Daoy (cell line): ENCODE data around the gene RIIAD1. TPM values are rescaled to one million over a fixed set of nuclear protein-coding genes. Genes with fewer than 3 reads are reported as not detected.
"Not testable (repeated sequence)": the region's sequence is repeated elsewhere in the genome, so short reads cannot be mapped to it uniquely, and the experiment has no call there.

Experiments
- DNase-seq: peaks from one replicate; pipeline ENCODE4 v3.0.0-alpha.2; 2015; ENCODE audit warnings: low read depth
- total RNA-seq: library from RNA; depleted of rRNA; stranded (reverse); fragments of >200 nt; shearing (Covaris generic); gene quantifications from 2 replicates; pipeline ENCODE4 v1.2.3, GENCODE V29; 2014

The RIIAD1 gene
- total RNA-seq, 1 experiment from 2014 or later, result not detected

- DNase-seq, result no peak
These were observed 15.7 kb downstream of the RIIAD1 start for GRCh38 chr1:151737026-151737425.

GRCh38 chr1:151737479-151737878 lies 16.2 kb downstream of the RIIAD1 start:
- DNase-seq, result no peak

- no peak for DNase-seq
These were observed 18.5 kb downstream of the RIIAD1 start for GRCh38 chr1:151739590-151740355.

GRCh38 chr1:151741516-151741915 lies 20.2 kb downstream of the RIIAD1 start:
- no peak for DNase-seq

- DNase-seq, result peak; percentile 26
These were observed 35.0 kb downstream of the RIIAD1 start for GRCh38 chr1:151756291-151756690.

DNA sequence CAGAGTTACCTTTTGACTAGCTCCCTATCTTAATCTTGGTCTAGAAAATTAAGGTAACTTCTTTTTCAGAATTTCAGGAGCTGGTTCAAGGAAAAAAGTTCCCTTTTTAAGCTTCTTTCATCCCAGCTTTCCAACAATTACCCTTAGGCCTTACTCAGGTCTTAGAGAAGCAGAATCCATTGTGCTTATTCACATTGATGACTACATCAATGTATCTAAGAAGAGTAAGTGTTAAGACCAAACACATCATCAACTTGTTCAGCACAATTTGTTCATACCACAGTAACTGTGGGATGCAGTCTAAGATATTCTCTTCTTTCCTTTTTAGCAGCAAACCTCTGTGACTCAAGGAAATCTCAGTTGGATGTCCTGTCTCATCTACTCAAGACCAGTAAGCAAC lies 37.9 kb downstream of the RIIAD1 start:
- no peak for DNase-seq

DNA sequence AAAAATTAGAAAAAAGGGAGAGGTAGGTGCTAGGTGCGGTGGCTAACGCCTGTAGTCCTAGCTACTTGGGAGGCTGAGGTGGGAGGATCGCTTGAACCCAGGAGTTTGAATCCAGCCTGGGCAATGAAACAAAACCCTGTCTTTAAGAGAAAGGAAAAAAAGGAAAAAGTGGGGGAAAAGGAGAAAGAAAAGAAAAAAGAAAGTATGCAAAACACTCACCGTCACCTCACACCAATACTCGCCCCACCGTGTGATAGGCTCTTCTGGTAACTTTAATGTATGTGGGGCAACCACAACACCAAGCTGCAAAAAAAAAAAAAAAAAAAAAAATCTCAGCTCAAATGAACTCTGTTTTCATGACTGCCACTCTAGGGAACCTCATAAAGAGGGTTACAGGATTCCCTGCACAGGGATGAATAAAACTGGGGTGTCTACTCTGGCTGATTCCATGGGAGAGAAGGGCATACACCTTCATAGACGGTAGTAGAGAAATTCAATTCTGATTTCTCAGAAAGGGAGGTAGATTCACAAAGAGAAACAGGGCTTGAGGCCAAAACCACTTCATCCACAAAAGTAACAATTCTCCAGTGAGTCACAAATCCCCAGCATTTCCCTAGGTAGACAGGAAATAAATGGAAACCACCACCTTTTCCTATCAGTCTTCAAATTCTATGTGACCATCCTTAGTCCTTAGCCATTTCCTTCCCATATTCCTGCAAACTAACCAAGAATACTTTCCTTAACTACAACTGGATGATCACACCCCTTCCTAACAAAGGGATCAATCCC lies 39.5 kb downstream of the RIIAD1 start:
- DNase-seq, result peak; percentile 21

- DNase-seq, result peak; percentile 89
These were observed 41.9 kb downstream of the RIIAD1 start, which contains the start of gene MRPL9 for GRCh38 chr1:151762941-151763921. TSS of gene MRPL9 (minus strand) at chr1:151763496. CDS start at chr1:151763479, 17 bp downstream.

DNA sequence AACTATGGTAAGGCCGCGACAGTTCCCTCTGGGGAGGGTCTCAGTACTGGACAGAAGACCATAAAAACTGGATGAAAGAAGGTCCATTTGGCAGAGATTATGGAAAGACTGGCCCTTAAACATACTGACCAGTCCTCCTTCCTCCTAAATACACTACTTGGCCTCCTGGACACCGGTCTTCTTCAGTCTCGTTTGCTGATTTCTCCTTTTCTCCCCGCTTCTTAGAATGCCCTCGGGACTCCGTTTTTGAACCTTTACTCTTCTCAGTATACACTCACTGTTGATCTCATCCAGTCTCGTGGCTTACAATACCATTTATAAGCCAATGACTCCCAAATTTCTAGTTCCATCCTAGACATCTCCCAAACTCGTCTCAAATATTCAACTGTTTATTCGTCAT lies 42.7 kb downstream of the RIIAD1 start:
- peak; percentile 5 for DNase-seq

DNA sequence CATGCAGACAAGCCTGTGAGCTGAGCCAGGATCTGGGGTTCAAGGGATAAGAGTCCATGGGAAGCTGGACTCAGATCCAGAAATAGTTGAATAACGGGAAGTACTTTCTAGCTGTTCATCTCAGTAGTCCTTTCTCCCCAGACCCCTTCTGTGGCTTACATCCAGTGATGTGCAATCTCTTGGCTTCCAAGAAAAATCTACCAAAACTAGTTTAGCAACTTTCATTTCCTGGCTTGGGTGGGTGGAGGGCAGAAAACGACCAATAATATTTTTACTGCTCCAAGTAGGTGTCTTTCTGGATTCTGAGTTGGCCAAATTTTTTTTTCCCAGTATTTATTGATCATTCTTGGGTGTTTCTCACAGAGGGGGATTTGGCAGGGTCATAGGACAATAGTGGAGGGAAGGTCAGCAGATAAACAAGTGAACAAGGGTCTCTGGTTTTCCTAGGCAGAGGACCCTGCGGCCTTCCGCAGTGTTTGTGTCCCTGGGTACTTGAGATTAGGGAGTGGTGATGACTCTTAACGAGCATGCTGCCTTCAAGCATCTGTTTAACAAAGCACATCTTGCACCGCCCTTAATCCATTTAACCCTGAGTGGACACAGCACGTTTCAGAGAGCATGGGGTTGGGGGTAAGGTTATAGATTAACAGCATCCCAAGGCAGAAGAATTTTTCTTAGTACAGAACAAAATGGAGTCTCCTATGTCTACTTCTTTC lies 47.2 kb downstream of the RIIAD1 start:
- DNase-seq, result not testable (repeated sequence)

DNA sequence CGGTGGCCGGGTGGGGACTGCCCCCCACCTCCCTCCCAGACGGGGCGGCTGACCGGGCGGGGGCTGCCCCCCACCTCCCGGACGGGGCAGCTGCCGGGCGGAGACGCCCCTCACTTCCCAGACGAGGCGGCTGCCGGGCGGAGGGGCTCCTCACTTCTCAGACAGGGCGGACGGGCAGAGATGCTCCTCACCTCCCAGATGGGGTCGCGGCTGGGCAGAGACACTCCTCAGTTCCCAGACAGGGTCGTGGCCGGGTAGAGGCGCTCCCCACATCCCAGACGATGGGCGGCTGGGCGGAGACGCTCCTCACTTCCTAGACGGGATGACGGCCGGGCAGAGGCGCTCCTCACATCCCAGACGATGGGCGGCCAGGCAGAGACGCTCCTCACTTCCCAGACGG lies 47.9 kb downstream of the RIIAD1 start:
- not testable (repeated sequence) for DNase-seq

DNA sequence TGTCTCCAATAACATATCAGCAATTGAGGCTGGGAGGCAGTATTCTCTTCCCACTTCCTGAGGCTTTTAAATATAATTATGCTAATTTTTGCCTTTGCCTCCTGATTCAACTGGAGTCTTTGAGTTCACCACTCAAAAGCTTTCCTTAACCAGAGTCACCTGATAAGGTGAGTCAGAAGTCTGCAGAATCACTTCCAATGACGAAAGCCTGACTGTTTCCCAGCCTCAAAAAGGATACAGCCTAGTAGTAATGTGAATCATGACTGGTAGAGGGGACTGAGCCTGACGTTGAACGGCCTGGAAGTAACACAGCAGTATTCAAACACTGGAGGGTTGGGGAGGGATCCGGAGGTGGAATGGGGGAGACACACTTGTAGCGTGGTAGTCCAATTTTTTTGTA lies 52.4 kb downstream of the RIIAD1 start:
- DNase-seq, result peak; percentile 69

- DNase-seq, result no peak
These were observed 53.1 kb downstream of the RIIAD1 start for GRCh38 chr1:151774256-151774922.

GRCh38 chr1:151775894-151776664 lies 54.8 kb downstream of the RIIAD1 start:
- DNase-seq, result no peak

DNA sequence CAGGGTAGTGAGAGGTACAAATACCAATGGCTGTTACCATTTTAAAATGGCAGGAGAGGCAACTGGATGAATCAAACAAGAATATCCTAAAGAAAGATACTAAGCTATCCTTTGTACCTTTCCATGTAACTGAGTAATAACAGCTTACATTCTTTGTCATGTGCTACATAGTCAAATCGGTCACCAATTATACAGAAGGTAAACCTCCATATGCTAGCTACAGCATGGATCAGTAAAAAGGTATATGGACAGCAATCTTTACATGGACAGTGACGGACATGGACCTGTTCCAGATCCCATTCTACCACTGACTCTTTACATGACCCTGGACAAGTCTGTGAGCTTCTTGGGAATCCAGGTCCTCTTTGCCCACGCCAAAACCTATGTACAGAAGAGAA lies 55.3 kb downstream of the RIIAD1 start:
- DNase-seq, result no peak

GRCh38 chr1:151777317-151777716 lies 56.0 kb downstream of the RIIAD1 start:
- no peak for DNase-seq
